Lung microvascular endothelial cell (primary cell): ENCODE measurements around the gene MGARP. TPM values are rescaled to one million over a fixed set of nuclear protein-coding genes. Genes with fewer than 3 reads are reported as not detected.

Source experiments
- DNase-seq, 2 donors: peaks; one replicate each; pipeline versions ENCODE4 v3.0.0 to v3.0.0-alpha.2; 2010; ENCODE audit warnings: low read depth in 2 of 2
- total RNA-seq: library from RNA; depleted of rRNA; stranded (reverse); fragments of >200 nt; gene quantifications from 2 replicates; pipeline ENCODE4 v1.2.1, GENCODE V29; 2014

The MGARP gene
- total RNA-seq, 1 donor from 2014 or later: 0.40 TPM

DNA sequence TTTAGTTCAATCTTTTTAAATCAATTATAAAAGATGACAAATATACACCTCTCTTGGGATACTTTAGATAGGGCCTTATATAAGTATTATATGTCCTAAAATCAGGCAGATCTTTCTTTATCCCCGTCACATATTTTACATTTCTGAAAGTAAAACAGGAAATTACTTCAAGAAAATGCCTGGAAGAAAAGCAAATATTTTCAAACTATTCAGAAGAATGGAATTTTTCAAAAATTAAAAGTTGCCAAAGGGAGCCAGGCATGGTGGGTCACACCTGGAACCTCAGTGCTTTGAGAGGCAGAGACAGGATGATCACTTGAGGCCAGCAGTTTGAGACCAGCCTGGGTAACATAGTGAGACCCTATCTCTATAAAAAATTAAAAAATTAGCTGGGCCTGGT is 34.4 kb downstream of the MGARP start:
- DNase-seq: peak in 1 of 2 donors; percentile 12

GRCh38 chr4:139243448-139244365 is 36.3 kb downstream of the MGARP start:
- peak; percentile 3 to 69 for DNase-seq

DNA sequence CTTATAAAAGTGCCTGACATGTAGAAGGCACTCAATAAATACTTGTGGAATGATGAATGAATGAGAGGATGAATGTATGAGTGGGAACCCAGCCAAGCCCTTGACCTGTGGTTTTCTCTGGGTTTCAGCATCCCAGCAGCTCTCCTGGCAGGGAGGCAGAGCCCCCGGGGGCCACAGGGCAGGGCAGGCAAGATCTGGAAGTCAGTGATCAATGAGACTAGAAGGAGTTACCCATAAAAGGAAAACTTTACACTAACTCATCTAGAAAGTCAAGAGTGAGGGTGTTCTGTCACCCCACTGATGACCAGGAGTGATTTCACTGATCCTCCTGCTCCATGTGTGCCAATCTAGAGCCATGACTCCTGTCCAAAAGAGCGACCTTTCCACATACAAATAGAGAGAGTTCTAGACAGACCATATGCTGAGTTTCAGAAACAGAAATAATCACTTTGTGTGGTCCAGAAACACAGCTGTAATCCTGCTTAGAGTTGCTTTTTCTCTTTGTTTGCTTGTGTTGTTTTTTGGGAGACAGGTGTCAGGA is 37.4 kb downstream of the MGARP start:
- peak in 1 of 2 donors; percentile 16 for DNase-seq

- DNase-seq: no peak
Measured at GRCh38 chr4:139241784-139242151, 38.3 kb downstream of the MGARP start.

GRCh38 chr4:139241086-139241783 is 38.8 kb downstream of the MGARP start:
- no peak for DNase-seq

DNA sequence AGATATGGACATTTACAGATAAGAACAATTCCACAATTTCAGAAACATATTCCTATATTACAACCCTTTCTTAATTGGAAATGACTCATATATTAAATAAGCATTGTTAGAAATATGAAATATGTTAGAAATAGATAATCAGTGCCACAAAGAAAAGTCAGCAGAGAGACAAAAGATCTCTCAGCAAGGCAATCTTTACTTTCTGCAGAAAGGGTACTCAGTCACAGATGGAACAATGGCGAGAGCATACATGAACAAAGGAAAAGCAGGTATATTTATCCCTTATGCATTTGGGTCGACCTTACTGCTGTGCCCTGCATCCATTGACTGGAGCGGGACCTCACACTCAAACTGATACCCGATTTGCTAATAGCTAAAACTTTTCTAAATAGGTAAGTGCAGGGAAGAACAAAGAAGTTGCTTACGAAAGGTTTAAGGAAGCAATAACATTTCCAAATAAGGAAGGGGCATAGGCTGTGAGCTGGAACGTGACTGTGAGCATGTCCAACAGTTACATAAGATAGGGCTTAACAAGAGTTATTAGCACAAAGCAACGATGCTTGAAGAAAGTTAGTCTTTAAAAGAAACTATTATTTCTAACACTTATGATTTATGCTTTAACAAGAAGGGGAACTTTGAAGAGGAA is 40.8 kb downstream of the MGARP start:
- DNase-seq: no peak

DNA sequence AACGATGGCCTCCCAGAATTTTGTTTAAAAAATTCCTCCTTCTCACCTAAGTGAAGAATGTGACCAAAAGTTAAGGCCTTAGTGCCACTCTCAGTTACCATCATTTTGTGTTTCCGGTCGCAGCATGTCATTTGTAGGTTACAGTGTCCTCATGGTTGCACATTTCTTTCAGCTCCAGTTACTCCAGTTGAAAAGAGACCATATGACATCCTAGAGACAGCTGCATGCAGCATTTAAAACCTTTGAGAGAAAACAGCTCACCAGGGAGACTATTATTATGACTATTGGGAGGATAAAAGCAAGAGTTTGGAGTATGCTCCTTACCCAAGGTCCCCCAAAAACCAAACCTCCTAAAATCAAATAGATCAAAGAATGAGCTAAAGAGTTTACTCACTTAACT is 45.8 kb downstream of the MGARP start:
- no peak for DNase-seq

- peak; percentile 63 to 71 for DNase-seq
Measured at GRCh38 chr4:139229534-139230039, 50.4 kb downstream of the MGARP start.

DNA sequence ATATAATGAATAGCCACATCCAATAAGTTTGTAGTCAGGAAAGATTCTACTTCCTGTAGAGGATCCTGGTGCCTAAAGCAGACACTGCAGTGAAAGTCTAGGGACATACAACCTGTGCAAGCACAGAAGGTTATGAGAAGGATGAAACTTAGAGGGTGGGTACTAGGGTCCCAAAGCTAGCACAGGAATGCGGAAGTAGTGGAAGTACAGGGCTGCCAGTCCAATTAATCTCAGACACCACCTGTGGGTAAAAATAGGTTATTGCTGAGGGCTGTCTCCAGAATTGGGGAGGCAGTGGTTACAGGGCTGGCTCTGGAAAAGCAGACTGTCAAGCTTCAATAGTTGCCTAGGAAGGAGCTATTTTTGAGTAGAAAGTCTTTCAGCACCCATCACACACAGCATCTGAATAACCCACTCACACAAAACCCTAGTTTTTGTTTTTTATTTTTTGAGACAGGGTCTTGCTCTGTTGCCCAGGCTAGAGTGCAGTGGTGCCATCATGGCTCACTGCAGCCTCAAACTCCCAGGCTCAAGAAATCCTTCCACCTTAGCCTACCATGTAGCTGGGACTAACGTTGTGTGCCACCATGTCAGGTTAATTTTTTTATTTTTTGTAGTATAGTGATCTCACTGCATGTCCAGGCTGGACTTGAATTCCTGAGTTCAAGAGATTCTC is 52.2 kb downstream of the MGARP start:
- DNase-seq: peak; percentile 7 to 24

GRCh38 chr4:139223682-139224317 is 56.2 kb downstream of the MGARP start:
- peak in 1 of 2 donors; percentile 52 for DNase-seq

DNA sequence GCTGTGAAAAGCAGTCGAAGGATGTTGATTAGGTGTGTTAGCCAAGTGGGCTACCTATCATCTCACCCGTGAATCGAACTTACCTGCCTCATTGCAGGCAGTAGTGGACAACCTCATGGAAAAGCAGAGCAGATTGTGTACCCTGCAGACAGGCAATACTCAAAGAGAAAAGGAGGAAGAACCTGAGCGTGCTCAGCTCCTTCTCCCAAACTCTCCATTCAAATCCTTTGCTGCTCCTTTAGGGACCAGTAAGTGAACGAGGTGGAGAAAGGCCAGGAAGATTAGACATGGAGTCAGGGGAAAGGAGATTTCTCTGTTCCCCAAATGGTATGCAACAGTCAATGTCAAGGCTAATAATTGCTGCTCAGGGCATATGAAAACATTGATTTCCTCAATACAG is 57.8 kb downstream of the MGARP start:
- DNase-seq: no peak

DNA sequence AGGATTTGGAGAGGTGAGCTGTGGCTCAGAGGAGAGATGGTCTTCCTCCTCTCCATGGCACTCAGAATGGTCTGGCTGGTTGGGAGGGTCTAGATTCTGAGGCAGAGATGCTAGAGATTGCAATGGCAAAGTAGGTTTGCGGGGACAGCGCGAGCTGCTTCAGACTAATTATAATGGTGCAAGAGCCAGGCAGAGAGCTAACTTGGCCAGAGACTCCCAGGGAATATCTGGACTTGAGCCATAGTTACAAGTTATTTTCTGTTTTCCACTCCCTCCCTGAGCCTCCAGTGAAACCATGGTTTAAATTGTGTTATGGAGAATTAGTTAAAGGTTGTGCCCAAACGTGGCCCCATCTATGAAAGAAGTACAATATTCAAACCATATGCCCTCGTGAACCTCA is 58.3 kb downstream of the MGARP start:
- no peak for DNase-seq

- no peak for DNase-seq
Measured at GRCh38 chr4:139219450-139220055, 60.5 kb downstream of the MGARP start.

Other genes with a start within 250 kb of the MGARP start
- gene ELF2, start 103.0 kb downstream of the MGARP start, total RNA-seq: 33.3 and 45.0 TPM in 2 replicates
- gene NAA15, start 21.3 kb upstream of the MGARP start, total RNA-seq: 14.8 and 15.5 TPM in 2 replicates
- 60.1 and 63.7 TPM in 2 replicates for gene NDUFC1, start 22.3 kb upstream of the MGARP start, total RNA-seq
- 11.1 and 14.1 TPM in 2 replicates for gene RAB33B, start 173.9 kb upstream of the MGARP start, total RNA-seq